ENCODE data around the gene PGP.

Gene PGP

GRCh38 chr16:2213817-2214718 is 572 bp downstream of the PGP start:
- no peak overlapping the region for H2AFZ ChIP-seq (ENCODE audit: low read depth)

GRCh38 chr16:2212362-2213324 is 2.0 kb downstream of the PGP start:
- H3K4me1 ChIP-seq (ENCODE audit: low read depth, poor library complexity, severe bottlenecking), result peaks cover 14% of the 10 kb centered on the region
- no peak overlapping the region for H3K4me3 ChIP-seq (IDR thresholded peaks at IDR 0.05; ENCODE audit: insufficient read depth, low read depth, low read length)
- TF ChIP-seq CTCF (conservative IDR thresholded peaks at IDR 0.05; ENCODE audit: low read depth, low read length), result no peak
- H3K27ac ChIP-seq, result no peak overlapping the region
- peak overlapping the region; percentile 98 for H3K4me2 ChIP-seq
- H3K27me3 ChIP-seq (ENCODE audit: insufficient read depth, low read depth), result no peaks in the 10 kb centered on the region
- no peaks in the 10 kb centered on the region for H3K36me3 ChIP-seq (ENCODE audit: insufficient read depth)
- H2AFZ ChIP-seq (ENCODE audit: low read depth), result no peak overlapping the region
- H3K79me2 ChIP-seq (ENCODE audit: insufficient read depth, low read depth), result peaks cover 15% of the 10 kb centered on the region
- H3K9ac ChIP-seq, result peak overlapping the region; percentile 9; the same call in 1 of the 2 replicates
- H4K20me1 ChIP-seq (ENCODE audit: insufficient read depth), result no peaks in the 10 kb centered on the region

More at GRCh38 chr16:2213817-2214718, 572 bp downstream of the PGP start:
- Histone ChIP-seq H3K36me3 (ENCODE audit: insufficient read depth) (no peaks in the 10 kb centered on the region), H4K20me1 (ENCODE audit: insufficient read depth) (no peaks in the 10 kb centered on the region), H3K27ac (peak overlapping the region; percentile 44), H3K4me2 (peak overlapping the region; percentile 98), H3K27me3 (ENCODE audit: insufficient read depth, low read depth) (no peaks in the 10 kb centered on the region), H3K9ac (peak overlapping the region; percentile 57; the same call in 1 of the 2 replicates), H3K4me1 (ENCODE audit: low read depth, poor library complexity, severe bottlenecking) (peaks cover 14% of the 10 kb centered on the region), H3K79me2 (ENCODE audit: insufficient read depth, low read depth) (peaks cover 15% of the 10 kb centered on the region), H3K4me3 (IDR thresholded peaks at IDR 0.05; ENCODE audit: insufficient read depth, low read depth, low read length) (no peak overlapping the region)
- no peak for TF ChIP-seq CTCF (conservative IDR thresholded peaks at IDR 0.05; ENCODE audit: low read depth, low read length)

- Histone ChIP-seq H3K9ac (no peak overlapping the region), H2AFZ (ENCODE audit: low read depth) (no peak overlapping the region), H3K4me1 (ENCODE audit: low read depth, poor library complexity, severe bottlenecking) (peaks cover 14% of the 10 kb centered on the region), H3K27ac (no peak overlapping the region), H3K36me3 (ENCODE audit: insufficient read depth) (no peaks in the 10 kb centered on the region), H3K79me2 (ENCODE audit: insufficient read depth, low read depth) (peaks cover 15% of the 10 kb centered on the region), H3K4me2 (peak overlapping the region; percentile 98; the same call in 1 of the 2 replicates), H4K20me1 (ENCODE audit: insufficient read depth) (no peaks in the 10 kb centered on the region), H3K27me3 (ENCODE audit: insufficient read depth, low read depth) (no peaks in the 10 kb centered on the region), H3K4me3 (IDR thresholded peaks at IDR 0.05; ENCODE audit: insufficient read depth, low read depth, low read length) (no peak overlapping the region)
- TF ChIP-seq CTCF (conservative IDR thresholded peaks at IDR 0.05; ENCODE audit: low read depth, low read length), result no peak
These were observed 2.7 kb downstream of the PGP start for GRCh38 chr16:2211923-2212347.
